GM18867 (cell line): ENCODE data around the gene GRK3.
"Not testable (repeated sequence)": the region's sequence is repeated elsewhere in the genome, so short reads cannot be mapped to it uniquely, and the experiment has no call there.

ENCODE experiments used
- ATAC-seq: cut with Tn5 transposase; IDR thresholded peaks from one replicate; pipeline ENCODE4 v1.9.1; 2021; ENCODE audit warnings: mild to moderate bottlenecking, moderate library complexity; ENCODE audit not compliant: unreplicated experiment

The GRK3 gene

GRCh38 chr22:25694196-25694907 is 129.9 kb downstream of the GRK3 start:
- ATAC-seq = no peak

GRCh38 chr22:25695146-25695545 is 130.7 kb downstream of the GRK3 start:
- ATAC-seq = no peak

GRCh38 chr22:25696763-25697162 is 132.3 kb downstream of the GRK3 start:
- ATAC-seq = no peak

- ATAC-seq = no peak
These were observed 132.7 kb downstream of the GRK3 start for GRCh38 chr22:25697181-25697664.

DNA sequence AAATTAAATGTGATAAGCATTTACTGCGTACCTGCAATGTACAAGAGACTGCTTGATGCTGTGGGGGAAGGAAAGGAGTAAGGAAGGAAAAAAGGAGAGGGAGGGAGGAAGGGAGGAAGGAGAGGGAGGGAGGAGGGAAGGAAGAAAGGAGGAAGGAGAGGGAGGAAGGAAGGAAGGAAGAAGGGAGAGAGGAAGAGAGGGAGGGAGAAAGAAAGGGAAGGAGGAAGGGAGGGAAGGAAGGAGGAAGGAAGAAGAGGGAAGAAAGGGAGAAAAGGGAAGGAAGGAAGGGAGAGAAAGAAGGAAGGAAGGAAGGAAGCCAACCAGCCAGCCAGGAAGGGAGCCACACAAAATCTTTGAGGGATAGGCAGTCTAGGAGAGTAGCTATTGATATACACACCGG is 133.5 kb downstream of the GRK3 start:
- no peak for ATAC-seq

DNA sequence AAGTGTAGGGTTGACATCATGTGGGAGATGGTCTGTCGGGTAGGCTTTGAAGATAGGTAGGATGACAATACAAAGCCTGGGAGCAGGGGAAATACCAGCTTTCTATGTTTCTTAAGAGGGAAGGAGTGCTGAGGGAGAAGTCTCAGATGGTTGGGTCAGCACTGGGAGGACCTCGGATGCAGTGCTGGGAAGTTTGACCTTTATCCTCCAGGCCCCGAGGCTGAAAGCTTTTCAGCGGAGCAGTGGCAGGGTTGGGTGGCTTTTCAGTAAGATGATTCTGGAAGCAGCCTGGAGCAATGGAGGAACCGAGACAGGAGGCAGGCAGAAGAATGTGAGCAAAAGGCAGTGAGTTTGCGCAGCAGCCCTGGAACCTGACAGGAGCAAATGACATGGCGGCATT is 134.0 kb downstream of the GRK3 start:
- ATAC-seq = no peak

DNA sequence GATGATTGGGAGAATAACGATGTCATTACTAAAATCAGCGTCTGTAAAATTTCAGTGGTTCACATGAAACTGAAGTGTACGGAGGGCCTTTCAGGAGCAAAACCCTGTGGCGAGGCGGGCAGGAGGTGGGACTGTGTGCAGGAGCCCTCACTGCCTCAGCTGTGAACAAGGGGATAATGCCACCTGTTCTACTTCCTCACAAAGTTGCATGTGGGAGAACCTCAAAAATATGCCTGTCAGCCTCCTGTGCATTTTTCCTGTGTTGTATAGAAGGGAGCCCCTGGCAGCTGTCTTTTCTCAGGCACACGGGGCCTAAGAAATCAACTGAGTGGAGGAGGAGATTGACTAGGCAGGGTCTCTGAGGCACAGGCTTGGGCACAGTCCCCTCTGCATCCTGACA is 134.5 kb downstream of the GRK3 start:
- no peak for ATAC-seq

GRCh38 chr22:25701056-25701780 is 136.7 kb downstream of the GRK3 start:
- no peak for ATAC-seq

DNA sequence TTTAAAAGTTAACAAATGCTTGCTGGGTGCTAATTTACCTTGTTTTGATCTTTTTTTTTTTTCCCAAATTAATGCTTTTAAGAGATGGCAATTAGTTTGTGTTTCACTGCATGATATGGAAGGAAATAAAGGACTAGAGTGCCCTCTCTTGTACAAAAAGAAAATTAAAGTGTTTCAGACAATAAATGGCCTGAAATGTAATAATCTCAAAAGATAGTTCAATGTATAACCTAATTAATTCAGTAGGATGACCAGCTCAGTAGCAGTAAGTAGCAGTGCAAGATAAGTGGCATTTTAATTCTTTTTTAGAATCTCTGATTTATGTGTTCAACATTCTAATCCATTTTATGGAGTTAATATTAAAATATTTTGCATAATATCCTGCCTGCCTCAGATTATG is 137.6 kb downstream of the GRK3 start:
- ATAC-seq = no peak

GRCh38 chr22:25702571-25703167 is 138.2 kb downstream of the GRK3 start:
- ATAC-seq = no peak

DNA sequence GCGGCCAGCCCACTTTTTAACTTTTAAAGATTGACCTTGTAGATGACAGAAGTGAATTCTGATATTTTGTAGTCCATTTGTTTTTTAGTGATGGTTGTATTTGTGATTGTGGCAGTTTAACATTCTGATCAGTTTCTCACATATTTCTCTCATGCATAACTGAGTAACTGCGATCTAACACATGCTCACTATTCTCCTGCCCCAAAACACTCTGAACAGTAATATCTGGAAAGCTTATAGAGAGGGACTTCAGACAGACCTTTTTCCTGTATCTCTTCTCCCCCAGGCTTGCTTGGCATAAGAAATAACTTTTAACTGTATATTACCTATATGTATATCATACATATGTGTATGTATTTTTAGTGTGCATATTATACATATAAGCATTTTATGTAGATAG is 140.2 kb downstream of the GRK3 start:
- no peak for ATAC-seq

DNA sequence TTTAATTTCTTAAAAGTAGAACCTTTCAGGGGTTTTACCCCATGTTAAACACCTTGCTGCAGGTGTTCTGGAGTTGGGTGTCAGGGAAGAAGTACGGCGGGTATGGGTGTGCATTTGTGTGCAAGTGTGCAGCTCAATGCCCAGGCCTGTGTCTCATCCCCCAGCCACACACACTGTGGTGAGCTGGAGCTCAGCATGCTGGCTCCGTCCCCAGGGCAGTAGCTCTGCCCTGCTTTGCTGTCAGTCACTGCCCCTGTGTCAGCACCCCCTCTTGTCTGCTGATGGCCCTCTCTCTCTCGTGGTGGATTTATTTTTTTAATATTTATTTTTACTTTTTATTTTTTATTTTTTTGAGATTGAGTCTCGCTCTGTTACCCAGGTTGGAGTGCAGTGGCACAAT is 141.7 kb downstream of the GRK3 start:
- no peak for ATAC-seq

DNA sequence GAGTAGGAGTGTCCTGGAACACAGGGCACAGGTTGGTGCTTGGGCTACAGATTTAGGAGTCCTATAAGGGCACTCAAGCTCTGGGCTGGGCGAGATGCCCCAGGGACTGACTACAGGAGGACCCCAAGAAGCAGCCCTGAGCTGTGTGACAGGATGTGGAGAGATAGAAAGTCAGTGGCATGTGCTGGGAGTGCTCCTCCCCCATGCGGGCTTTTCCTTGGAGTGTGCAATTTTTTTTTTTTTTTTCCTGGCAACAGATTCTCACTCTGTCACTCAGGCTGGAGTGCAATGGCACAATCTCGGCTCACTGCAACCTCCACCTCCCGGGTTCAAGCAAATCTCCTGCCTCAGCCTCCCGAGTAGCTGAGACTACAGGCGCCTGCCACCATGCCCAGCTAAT is 144.0 kb downstream of the GRK3 start:
- not testable (repeated sequence) for ATAC-seq

DNA sequence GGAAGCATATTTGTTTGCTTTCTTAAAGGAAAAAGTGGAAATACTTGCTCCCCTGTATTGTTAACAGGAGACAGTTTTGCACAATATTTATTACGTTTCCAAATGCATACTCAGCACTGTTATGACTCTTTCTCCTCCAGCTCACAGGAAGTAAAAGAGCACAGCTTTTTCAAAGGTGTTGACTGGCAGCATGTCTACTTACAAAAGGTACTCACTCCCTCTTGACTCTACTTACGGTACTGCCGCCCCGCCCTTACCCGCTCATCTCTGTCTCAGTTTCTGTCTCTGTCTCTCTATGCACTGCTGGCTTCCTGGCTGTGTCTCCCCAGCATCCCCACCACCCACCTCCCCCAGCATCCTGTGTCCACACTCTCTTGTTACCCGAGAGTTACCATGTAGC is 145.3 kb downstream of the GRK3 start:
- ATAC-seq = no peak

GRCh38 chr22:25710501-25710900 is 146.0 kb downstream of the GRK3 start:
- no peak for ATAC-seq

DNA sequence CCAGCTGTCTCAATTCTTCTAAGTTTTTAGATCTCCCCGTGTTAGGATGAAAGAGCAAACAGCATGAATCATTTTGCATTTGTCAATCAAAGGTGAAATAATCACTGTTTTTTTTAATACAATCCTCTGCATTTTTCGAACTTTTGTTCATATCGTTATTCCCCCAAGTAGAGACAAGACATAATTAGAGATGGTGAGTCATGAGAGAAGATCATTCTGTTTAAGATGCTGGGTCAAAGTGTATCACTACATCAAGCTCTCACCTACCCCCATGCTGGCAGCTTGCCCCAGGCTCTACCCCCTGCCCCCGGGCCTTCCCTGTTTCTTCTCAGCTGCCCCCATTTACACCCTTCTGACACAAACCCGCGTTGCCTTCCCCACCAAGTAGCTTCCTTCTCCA is 147.0 kb downstream of the GRK3 start:
- ATAC-seq = no peak

GRCh38 chr22:25712661-25713400 is 148.4 kb downstream of the GRK3 start:
- ATAC-seq = no peak

DNA sequence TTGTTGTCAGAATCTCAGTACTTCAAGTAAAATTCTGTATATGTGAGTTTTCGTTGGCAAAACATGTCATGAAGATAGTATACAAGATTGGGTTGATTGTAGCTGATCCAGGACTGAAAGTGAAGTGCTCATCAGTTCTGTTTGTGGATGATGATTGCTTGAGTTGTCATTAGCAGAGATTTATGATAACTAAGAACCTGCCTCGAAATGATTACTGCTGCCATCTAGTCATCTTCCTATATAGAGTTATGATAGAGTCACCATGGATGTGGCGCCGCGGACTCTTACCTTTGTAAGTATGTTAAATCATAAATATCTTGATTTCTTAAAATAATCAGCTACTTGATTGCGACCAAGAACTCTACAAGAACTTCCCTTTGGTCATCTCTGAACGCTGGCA is 149.6 kb downstream of the GRK3 start:
- no peak for ATAC-seq

DNA sequence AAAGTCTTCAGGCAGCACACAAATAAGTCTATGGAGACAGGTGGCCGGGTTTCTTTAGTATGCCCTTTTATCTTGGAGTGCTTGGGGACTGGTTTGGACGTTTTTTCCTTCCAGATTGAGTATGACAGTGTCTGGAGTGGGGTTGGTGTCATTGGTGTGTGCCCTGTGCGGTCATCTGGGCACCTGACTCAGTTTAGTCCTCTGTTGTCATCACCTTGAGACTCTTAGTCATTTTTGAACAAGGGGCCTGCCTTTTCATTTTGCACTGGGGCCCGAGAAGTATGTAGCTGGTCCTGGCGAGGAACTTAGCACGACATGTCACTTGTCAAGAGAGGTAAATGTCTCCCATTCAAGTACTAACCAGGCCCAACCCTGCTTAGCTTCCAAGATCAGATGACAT is 150.3 kb downstream of the GRK3 start:
- ATAC-seq = no peak

GRCh38 chr22:25716637-25717036 is 152.2 kb downstream of the GRK3 start:
- no peak for ATAC-seq

- no peak for ATAC-seq
These were observed 153.8 kb downstream of the GRK3 start for GRCh38 chr22:25718135-25718840.
